Measurements from ENCODE around the gene CEL. TPM values are rescaled to one million over a fixed set of nuclear protein-coding genes. Genes with fewer than 3 reads are reported as not detected.
A peak's percentile ranks its signal among the peaks of the same experiment; 100 is the strongest.

CEL gene
- total RNA-seq, 1 donor from 2014 or later, result 3.5 TPM

- Mint-ChIP-seq H3K27ac (ENCODE audit: unreplicated experiment) (peak overlapping the region; percentile 50), H3K4me1 (no peaks in the 10 kb centered on the region)
- TF ChIP-seq, protein P1, sequence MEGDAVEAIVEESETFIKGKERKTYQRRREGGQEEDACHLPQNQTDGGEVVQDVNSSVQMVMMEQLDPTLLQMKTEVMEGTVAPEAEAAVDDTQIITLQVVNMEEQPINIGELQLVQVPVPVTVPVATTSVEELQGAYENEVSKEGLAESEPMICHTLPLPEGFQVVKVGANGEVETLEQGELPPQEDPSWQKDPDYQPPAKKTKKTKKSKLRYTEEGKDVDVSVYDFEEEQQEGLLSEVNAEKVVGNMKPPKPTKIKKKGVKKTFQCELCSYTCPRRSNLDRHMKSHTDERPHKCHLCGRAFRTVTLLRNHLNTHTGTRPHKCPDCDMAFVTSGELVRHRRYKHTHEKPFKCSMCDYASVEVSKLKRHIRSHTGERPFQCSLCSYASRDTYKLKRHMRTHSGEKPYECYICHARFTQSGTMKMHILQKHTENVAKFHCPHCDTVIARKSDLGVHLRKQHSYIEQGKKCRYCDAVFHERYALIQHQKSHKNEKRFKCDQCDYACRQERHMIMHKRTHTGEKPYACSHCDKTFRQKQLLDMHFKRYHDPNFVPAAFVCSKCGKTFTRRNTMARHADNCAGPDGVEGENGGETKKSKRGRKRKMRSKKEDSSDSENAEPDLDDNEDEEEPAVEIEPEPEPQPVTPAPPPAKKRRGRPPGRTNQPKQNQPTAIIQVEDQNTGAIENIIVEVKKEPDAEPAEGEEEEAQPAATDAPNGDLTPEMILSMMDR (conservative IDR thresholded peaks at IDR 0.05), result no peak
These were observed 38.1 kb downstream of the CEL start for GRCh38 chr9:133099726-133100505.

GRCh38 chr9:133100506-133101355, 39.0 kb downstream of the CEL start:
- TF ChIP-seq, protein P1 (conservative IDR thresholded peaks at IDR 0.05), result no peak
- Mint-ChIP-seq H3K27me3 (ENCODE audit: low read depth) (no peaks in the 10 kb centered on the region), H3K36me3 (ENCODE audit: low read depth) (peaks cover 40% of the 10 kb centered on the region), H3K9me3 (peaks cover 8% of the 10 kb centered on the region), H3K27ac (ENCODE audit: unreplicated experiment) (no peak overlapping the region), H3K4me3 (no peak overlapping the region), H3K4me1 (no peaks in the 10 kb centered on the region)
- no peak for DNase-seq (ENCODE audit: low read depth, low spot score)

More at GRCh38 chr9:133099726-133100505, 38.1 kb downstream of the CEL start:
- no peaks in the 10 kb centered on the region for H3K27me3 Mint-ChIP-seq (ENCODE audit: low read depth)
- peaks cover 8% of the 10 kb centered on the region for H3K9me3 Mint-ChIP-seq
- DNase-seq (ENCODE audit: low read depth, low spot score), result no peak
- H3K4me3 Mint-ChIP-seq, result no peak overlapping the region
- peaks cover 48% of the 10 kb centered on the region for H3K36me3 Mint-ChIP-seq (ENCODE audit: low read depth)

DNA sequence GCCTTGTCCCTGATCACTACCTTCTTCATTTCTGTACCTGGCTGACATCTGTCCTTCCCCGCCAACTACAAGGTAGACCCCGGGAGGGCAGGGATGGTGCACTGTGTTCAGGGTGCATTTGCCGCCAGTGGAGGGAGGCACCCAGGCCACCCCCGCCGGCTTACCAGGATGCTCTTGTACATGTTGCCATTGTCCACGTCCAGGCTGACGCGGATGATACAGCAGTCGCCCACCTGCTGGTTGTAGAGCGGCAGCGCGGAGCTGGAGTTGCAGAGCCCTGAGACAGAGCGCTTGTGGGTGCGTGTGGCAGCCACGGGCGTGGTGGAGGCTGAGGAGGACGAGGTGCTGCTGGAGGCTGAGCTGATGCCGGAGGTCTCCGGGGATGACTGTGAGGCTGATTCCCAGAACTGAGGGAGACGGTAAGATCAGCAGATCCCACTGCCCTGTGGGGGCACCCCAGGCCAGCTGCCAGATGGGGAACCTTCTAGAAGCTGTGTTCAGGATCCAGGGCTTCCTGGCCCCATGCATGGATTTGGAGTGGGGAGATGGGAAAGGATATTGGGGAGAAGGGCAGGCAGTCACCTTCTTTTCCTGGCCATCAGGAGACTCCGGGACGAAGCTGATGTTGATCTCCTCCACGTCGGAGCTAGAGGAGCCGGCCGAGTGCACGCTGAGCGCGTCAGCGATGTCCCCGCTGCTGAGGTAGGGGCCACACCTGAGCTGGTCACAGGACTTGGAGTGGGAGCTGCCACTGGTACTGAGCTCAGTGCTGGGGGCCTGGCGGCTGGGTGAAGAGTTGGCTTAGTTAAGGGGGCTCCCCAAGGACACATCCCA, 39.8 kb downstream of the CEL start:
- Mint-ChIP-seq H3K4me1 (no peaks in the 10 kb centered on the region), H3K27me3 (ENCODE audit: low read depth) (no peaks in the 10 kb centered on the region), H3K36me3 (ENCODE audit: low read depth) (peaks cover 34% of the 10 kb centered on the region), H3K9me3 (no peaks in the 10 kb centered on the region), H3K4me3 (no peak overlapping the region), H3K27ac (ENCODE audit: unreplicated experiment) (peak overlapping the region; percentile 27)
- no peak for DNase-seq (ENCODE audit: low read depth, low spot score)
- TF ChIP-seq, protein P1 (conservative IDR thresholded peaks at IDR 0.05), result no peak

DNA sequence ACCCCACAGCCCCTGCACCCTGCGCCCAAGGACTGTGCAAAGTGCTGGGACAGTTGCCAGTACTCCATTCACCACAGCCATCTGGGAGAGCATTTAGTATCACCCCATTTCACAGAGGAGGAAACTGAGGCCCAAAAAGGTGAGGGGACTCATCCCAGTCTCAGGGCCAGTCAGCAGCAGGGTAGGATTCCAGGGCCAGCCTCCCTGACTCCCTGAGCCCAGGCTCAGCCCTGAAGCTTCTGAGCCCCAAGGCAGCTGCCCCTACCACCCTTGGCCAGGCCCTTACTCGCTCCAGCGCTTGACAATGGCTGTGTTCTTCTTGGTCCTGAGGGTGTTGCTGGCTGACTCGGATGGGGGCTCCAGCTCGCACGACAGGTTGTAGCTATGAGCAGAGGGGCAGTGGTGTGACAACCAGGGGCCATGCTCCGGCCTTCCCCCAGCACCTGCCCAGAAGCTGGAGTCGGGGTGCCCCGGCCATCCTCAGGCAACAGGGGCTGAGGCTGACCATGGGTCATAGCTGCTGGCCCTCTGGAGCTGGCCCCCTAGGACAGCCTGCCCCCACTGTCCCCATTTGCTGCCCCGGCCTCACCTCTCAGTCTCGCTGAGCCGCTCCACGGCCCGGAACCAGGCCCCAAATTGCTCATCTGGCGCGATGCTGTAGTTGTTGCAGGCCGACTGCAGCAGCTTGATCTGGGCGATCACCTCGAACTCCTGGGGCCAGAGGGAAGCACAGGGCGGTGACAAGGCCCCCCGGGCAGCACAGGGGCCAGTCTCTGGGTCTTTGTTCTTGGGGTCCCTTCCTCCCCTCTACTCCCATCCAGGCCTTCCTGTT, 40.6 kb downstream of the CEL start:
- peaks cover 28% of the 10 kb centered on the region for H3K36me3 Mint-ChIP-seq (ENCODE audit: low read depth)
- H3K27me3 Mint-ChIP-seq (ENCODE audit: low read depth), result no peaks in the 10 kb centered on the region
- H3K4me1 Mint-ChIP-seq, result no peaks in the 10 kb centered on the region
- DNase-seq (ENCODE audit: low read depth, low spot score), result no peak
- no peaks in the 10 kb centered on the region for H3K9me3 Mint-ChIP-seq
- TF ChIP-seq, protein P1 (conservative IDR thresholded peaks at IDR 0.05), result no peak
- H3K27ac Mint-ChIP-seq (ENCODE audit: unreplicated experiment), result no peak overlapping the region
- H3K4me3 Mint-ChIP-seq, result no peak overlapping the region

Data from neural crest cell (in vitro differentiated cells).